Esophagus muscularis mucosa (tissue), 4 donors: Measurements from ENCODE around the gene CEP43. TPM values are rescaled to one million over a fixed set of nuclear protein-coding genes. Genes with fewer than 3 reads are reported as not detected.

ENCODE experiments used
- DNase-seq: peaks from one replicate; pipeline ENCODE4 v3.0.0-alpha.2; 2017; ENCODE audit errors: extremely low spot score
- H3K27ac ChIP-seq, 4 donors: fragments of 200-600 bp; sonication (generic); replicated peaks in 1 of 4; 1 replicate in 3 of 4; 2 replicates in 1 of 4; pipeline ENCODE4 v1.5.1; 2016 to 2019; ENCODE audit warnings: mild to moderate bottlenecking in 1 of 4
- H3K27me3 ChIP-seq, 4 donors: fragments of 200-600 bp; sonication (generic); one replicate each; pipeline versions ENCODE4 v1.5.1 to v1.6.0; 2016 to 2019
- H3K36me3 ChIP-seq, 4 donors: fragments of 200-600 bp; sonication (generic); one replicate each; pipeline ENCODE4 v1.5.1; 2016 to 2019
- H3K4me1 ChIP-seq, 4 donors: fragments of 200-600 bp; sonication (generic); one replicate each; pipeline ENCODE4 v1.5.1; 2016 to 2019
- H3K4me3 ChIP-seq, 4 donors: fragments of 200-600 bp; sonication (generic); 1 replicate in 2 of 4; 2 replicates in 2 of 4; pipeline ENCODE4 v1.5.1; 2016 to 2019; ENCODE audit warnings: mild to moderate bottlenecking in 4 of 4, moderate library complexity in 1 of 4
- H3K9me3 ChIP-seq, 4 donors: fragments of 200-600 bp; sonication (generic); 1 replicate in 3 of 4; 2 replicates in 1 of 4; pipeline ENCODE4 v1.5.1; 2016 to 2019
- EP300 ChIP-seq: sonication (generic); formaldehyde crosslinking; IDR thresholded peaks from one replicate; pipeline ENCODE4 v1.6.1; 2017; ENCODE audit warnings: antibody characterized with exemption
- POLR2A ChIP-seq: fragments of 450-650 bp; IDR thresholded peaks from one replicate; pipeline ENCODE4 v1.6.1; 2017; ENCODE audit warnings: antibody characterized with exemption, moderate library complexity, mild to moderate bottlenecking, low read depth
- POLR2AphosphoS5 ChIP-seq, 2 donors: sonication (generic); formaldehyde crosslinking; IDR thresholded peaks; one replicate each; pipeline ENCODE4 v1.6.1; 2017; ENCODE audit warnings: antibody characterized with exemption in 2 of 2
- WGBS: methylation state at CpG from one replicate; pipeline ENCODE4 v1.1.5; 2018; 5-methylcytosine and 5-hydroxymethylcytosine counted together
- intact Hi-C: fragments of 100-400 bp; cut with DNase I; formaldehyde crosslinking; loops from one replicate; pipeline ENCODE4 v1.15.1; 2023
- total RNA-seq, 4 donors: library from RNA; depleted of rRNA; stranded (reverse); fragments of >200 nt; gene quantifications; one replicate each; pipeline versions ENCODE4 v1.1.0 to v1.2.1, GENCODE V29; 2016
- TF ChIP-seq, protein P1 (sequence below), 3 experiments: fragments of 200-600 bp in 2 of 3; fragments of 450-650 bp in 1 of 3; sonication (generic) in 2 of 3; IDR thresholded peaks; one replicate each; pipeline ENCODE4 v1.5.1; 2017 to 2019; ENCODE audit warnings: antibody characterized with exemption in 3 of 3, mild to moderate bottlenecking in 2 of 3, moderate library complexity in 1 of 3

Gene CEP43
- total RNA-seq, 4 donors from 2014 or later: 6.6 to 18.0 (median 8.3) TPM

DNA sequence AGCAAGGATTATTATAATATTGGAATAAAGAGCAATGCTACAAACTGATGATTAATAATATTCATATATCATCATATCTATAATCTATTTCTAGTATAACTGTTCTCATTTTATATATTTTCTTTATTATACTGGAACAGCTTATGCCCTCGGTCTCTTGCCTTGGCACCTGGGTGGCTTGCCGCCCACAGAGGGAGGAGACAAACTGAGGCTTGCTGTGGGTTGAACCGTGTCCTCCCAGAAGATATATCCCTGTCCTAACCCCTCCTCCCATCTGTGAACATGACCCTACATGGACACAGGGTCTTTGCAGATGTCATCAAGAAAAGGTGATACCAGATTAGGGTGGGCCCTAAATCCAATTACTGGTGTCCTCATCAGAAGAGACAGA, 47.5 kb upstream of the CEP43 start:
- 95% methylated on average over 3 of the region's 3 CpGs for WGBS
- H3K4me3 ChIP-seq: no peak overlapping the region
- H3K36me3 ChIP-seq: peaks cover 0 to 25% (median 9%) of the 10 kb centered on the region in 4 donors
- DNase-seq: no peak
- H3K9me3 ChIP-seq: no peaks in the 10 kb centered on the region
- no peak for TF ChIP-seq POLR2A
- TF ChIP-seq, protein P1, sequence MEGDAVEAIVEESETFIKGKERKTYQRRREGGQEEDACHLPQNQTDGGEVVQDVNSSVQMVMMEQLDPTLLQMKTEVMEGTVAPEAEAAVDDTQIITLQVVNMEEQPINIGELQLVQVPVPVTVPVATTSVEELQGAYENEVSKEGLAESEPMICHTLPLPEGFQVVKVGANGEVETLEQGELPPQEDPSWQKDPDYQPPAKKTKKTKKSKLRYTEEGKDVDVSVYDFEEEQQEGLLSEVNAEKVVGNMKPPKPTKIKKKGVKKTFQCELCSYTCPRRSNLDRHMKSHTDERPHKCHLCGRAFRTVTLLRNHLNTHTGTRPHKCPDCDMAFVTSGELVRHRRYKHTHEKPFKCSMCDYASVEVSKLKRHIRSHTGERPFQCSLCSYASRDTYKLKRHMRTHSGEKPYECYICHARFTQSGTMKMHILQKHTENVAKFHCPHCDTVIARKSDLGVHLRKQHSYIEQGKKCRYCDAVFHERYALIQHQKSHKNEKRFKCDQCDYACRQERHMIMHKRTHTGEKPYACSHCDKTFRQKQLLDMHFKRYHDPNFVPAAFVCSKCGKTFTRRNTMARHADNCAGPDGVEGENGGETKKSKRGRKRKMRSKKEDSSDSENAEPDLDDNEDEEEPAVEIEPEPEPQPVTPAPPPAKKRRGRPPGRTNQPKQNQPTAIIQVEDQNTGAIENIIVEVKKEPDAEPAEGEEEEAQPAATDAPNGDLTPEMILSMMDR (IDR thresholded peaks at IDR 0.05): no peak
- no peak for TF ChIP-seq POLR2AphosphoS5 (IDR thresholded peaks at IDR 0.05)
- TF ChIP-seq EP300: no peak
- no peak overlapping the region for H3K27ac ChIP-seq
- H3K27me3 ChIP-seq: no peaks in the 10 kb centered on the region
- intact Hi-C loops: loop anchor here (5.0 kb wide), 1 partner anchor 174 kb away; no protein-coding TSS in a partner anchor
- peaks cover 9 to 22% (median 16%) of the 10 kb centered on the region in 4 donors for H3K4me1 ChIP-seq

DNA sequence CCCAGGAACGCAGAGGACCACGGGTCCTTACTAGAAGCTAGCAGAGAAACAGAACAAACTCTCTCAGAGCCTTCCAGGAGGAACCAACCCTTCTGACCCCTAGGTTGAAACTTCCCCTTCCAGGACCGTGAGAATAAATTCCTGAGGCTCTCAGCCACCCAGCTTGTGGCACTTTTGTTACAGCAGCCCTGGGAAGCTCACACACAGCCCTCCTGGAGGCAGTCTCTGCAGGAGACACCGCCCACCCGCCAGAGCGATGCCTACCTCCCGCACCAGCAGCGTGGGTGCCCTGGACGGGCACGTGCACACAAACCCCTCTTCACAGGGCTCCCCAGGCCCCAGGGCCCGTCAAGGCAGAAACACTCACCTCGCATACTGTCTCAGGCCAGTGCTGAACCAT, 47.1 kb upstream of the CEP43 start:
- intact Hi-C loops: loop anchor here (5.0 kb wide), 1 partner anchor 175 kb away; no protein-coding TSS in a partner anchor
- Histone ChIP-seq H3K36me3 (peaks cover 0 to 21% (median 5%) of the 10 kb centered on the region in 4 donors), H3K27ac (no peak overlapping the region)

DNA sequence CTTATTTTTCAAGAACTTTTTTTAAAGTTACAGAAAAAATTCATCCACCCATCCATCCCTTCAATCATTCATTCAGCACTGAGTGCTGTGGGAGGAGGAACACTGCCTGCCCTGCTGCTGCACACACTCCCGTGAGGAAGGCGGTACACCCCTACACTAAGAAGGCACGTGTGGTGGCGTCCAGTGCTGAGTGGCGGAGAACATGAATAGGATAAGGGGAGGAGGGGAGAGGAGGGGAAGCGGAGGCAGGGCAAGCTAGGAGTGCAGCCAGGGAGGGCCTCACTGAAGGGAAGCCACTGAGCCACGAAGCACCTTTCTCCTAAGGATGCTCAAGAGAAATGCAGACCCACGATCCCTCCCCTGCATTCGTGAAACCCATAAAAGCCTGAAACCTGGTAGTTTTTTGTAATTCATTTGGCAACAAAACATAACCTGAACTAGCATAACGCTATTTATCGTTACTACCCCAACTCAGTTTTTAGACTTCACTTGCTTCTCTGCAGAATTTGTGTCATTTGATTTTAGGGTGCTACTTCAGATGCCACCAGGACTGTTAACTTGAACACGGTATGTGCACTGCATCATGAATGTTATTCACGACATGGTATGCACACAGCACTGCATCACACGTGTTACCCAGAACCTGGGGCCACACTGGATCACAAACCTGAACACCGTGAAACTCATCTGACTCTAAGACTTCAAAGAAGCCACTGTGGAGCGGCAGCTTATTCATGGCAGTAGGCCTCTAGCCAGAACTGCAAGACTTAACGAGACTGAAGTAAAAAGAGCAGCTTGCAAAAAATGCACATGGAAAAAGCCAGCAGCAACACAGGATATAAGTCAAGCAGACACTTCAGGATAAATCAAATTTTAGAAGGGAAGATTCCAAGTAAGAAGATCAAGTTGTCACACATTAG, 46.4 kb upstream of the CEP43 start:
- DNase-seq: no peak
- intact Hi-C loops: loop anchor here (5.0 kb wide), 1 partner anchor 176 kb away; no protein-coding TSS in a partner anchor
- H3K27me3 ChIP-seq: no peaks in the 10 kb centered on the region
- H3K27ac ChIP-seq: no peak overlapping the region
- H3K4me3 ChIP-seq: no peak overlapping the region
- H3K36me3 ChIP-seq: peaks cover 0 to 14% (median 2%) of the 10 kb centered on the region in 4 donors
- H3K4me1 ChIP-seq: peaks cover 19 to 34% (median 26%) of the 10 kb centered on the region in 4 donors
- no peaks in the 10 kb centered on the region for H3K9me3 ChIP-seq
- TF ChIP-seq POLR2AphosphoS5 (IDR thresholded peaks at IDR 0.05): no peak
- no peak for TF ChIP-seq POLR2A
- no peak for TF ChIP-seq EP300
- TF ChIP-seq, protein P1 (IDR thresholded peaks at IDR 0.05): no peak
- 85% methylated on average over 17 of the region's 17 CpGs for WGBS

More for the DNA sequence above, 47.1 kb upstream of the CEP43 start:
- WGBS: 95% methylated on average over 11 of the region's 12 CpGs
- Histone ChIP-seq H3K4me1 (peaks cover 13 to 27% (median 19%) of the 10 kb centered on the region in 4 donors), H3K27me3 (no peaks in the 10 kb centered on the region), H3K9me3 (no peaks in the 10 kb centered on the region), H3K4me3 (no peak overlapping the region)
- TF ChIP-seq, protein P1 (IDR thresholded peaks at IDR 0.05): no peak
- TF ChIP-seq POLR2A: no peak
- TF ChIP-seq EP300: no peak
- no peak for DNase-seq

DNA sequence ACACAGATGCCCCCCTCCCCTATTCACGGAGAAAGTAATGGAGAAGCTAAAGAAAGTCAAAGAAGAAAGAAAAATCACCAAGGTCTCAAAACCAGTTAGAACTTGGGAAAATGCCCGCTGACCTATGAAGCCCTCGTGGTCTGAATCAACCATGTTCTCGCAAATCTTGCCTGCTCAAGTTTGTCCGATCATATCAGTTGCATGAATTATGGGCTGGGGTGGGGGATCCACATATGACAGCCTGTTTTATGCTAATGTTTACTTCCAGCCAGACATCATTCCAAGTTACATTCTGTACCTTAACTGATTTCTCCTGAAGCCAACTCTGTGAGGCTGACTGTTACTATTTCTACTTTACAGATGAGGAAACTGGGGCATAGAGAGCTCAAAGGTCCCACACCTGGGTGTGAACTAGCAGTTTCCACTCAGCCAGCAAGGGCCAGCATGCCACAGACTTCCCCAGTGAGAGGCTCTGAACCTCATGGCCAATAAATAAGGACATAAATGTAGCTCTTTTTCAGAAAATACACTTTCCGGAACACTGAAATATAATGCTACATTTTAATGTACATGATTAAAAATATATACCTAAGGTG, 45.0 kb upstream of the CEP43 start:
- intact Hi-C loops: loop anchor here (5.0 kb wide), 1 partner anchor 177 kb away; no protein-coding TSS in a partner anchor
- Histone ChIP-seq H3K27me3 (no peaks in the 10 kb centered on the region), H3K9me3 (no peaks in the 10 kb centered on the region), H3K27ac (no peak overlapping the region), H3K4me3 (no peak overlapping the region), H3K36me3 (peaks cover 0 to 9% (median 0%) of the 10 kb centered on the region in 4 donors), H3K4me1 (peaks cover 19 to 34% (median 30%) of the 10 kb centered on the region in 4 donors)
- 96% methylated on average over 6 of the region's 6 CpGs for whole genome bisulfite sequencing
- no peak for DNase-seq
- TF ChIP-seq POLR2AphosphoS5 (IDR thresholded peaks at IDR 0.05) (no peak), POLR2A (no peak), EP300 (no peak)
- TF ChIP-seq, protein P1 (IDR thresholded peaks at IDR 0.05): no peak
